Epithelial cell of proximal tubule (primary cell): ENCODE measurements around the gene ALAS1. TPM values are rescaled to one million over a fixed set of nuclear protein-coding genes. Genes with fewer than 3 reads are reported as not detected.

Experiments used
- DNase-seq: peaks from one replicate; pipeline ENCODE4 v3.0.0-alpha.2; 2011; ENCODE audit warnings: low read depth
- H3K4me3 ChIP-seq: 2 replicates; pipeline ENCODE4 v1.5.1; 2011; ENCODE audit warnings: low read depth, mild to moderate bottlenecking, low read length
- CTCF ChIP-seq: conservative IDR thresholded peaks from 2 replicates; pipeline ENCODE4 v1.5.1; 2012; ENCODE audit warnings: low read depth, mild to moderate bottlenecking, low read length
- total RNA-seq: library from RNA; depleted of rRNA; stranded (reverse); fragments of >200 nt; gene quantifications from 2 replicates; pipeline ENCODE4 v1.2.3, GENCODE V29; 2015

The ALAS1 gene
- total RNA-seq, 1 donor from 2014 or later = 56.3 TPM

- TF ChIP-seq CTCF = no peak
- H3K4me3 ChIP-seq = no peak overlapping the region
- DNase-seq = no peak
Measured at GRCh38 chr3:52200981-52201679, 3.2 kb downstream of the ALAS1 start.

GRCh38 chr3:52202384-52203077 lies 4.6 kb downstream of the ALAS1 start:
- no peak for DNase-seq
- no peak for TF ChIP-seq CTCF
- H3K4me3 ChIP-seq = no peak overlapping the region

- H3K4me3 ChIP-seq = no peak overlapping the region
- no peak for DNase-seq
- TF ChIP-seq CTCF = no peak
Measured at GRCh38 chr3:52203701-52204100, 5.7 kb downstream of the ALAS1 start.

GRCh38 chr3:52204337-52205073 lies 6.5 kb downstream of the ALAS1 start:
- TF ChIP-seq CTCF = no peak
- H3K4me3 ChIP-seq = no peak overlapping the region
- no peak for DNase-seq

GRCh38 chr3:52205727-52206372 lies 7.9 kb downstream of the ALAS1 start:
- no peak for TF ChIP-seq CTCF
- DNase-seq = no peak
- H3K4me3 ChIP-seq = no peak overlapping the region

- no peak for DNase-seq
- H3K4me3 ChIP-seq = no peak overlapping the region
- no peak for TF ChIP-seq CTCF
Measured at GRCh38 chr3:52208556-52208955, 10.6 kb downstream of the ALAS1 start.
